Esophagus squamous epithelium (tissue), 5 donors: ENCODE results near the gene NHLH1. TPM values are rescaled to one million over a fixed set of nuclear protein-coding genes. Genes with fewer than 3 reads are reported as not detected.

Source experiments
- DNase-seq: peaks from one replicate; lab custom pipeline; 2025; lab: John Stamatoyannopoulos, UW
- H3K27ac ChIP-seq, 4 donors: fragments of 200-600 bp; sonication (generic); one replicate each; pipeline ENCODE4 v1.5.1; 2016 to 2019; ENCODE audit warnings: mild to moderate bottlenecking in 1 of 4
- H3K27me3 ChIP-seq, 4 donors: fragments of 200-600 bp; sonication (generic); 1 replicate in 3 of 4; 2 replicates in 1 of 4; pipeline versions ENCODE4 v1.5.1 to v1.6.0; 2017 to 2021; ENCODE audit warnings: antibody characterized with exemption in 1 of 4
- H3K36me3 ChIP-seq, 3 donors: fragments of 200-600 bp; sonication (generic); one replicate each; pipeline ENCODE4 v1.5.1; 2016 to 2019
- H3K4me1 ChIP-seq, 3 donors: fragments of 200-600 bp; sonication (generic); one replicate each; pipeline ENCODE4 v1.5.1; 2017 to 2019
- H3K4me3 ChIP-seq, 4 donors: fragments of 200-600 bp; sonication (generic); 1 replicate in 3 of 4; 2 replicates in 1 of 4; pipeline ENCODE4 v1.5.1; 2016 to 2019; ENCODE audit warnings: mild to moderate bottlenecking in 2 of 4, moderate library complexity in 1 of 4
- H3K9me3 ChIP-seq, 3 donors: fragments of 200-600 bp; sonication (generic); one replicate each; pipeline ENCODE4 v1.5.1; 2016 to 2019
- POLR2A ChIP-seq, 4 donors: fragments of 450-650 bp; IDR thresholded peaks; one replicate each; pipeline ENCODE4 v1.6.1; 2017; ENCODE audit warnings: antibody characterized with exemption in 4 of 4, mild to moderate bottlenecking in 4 of 4, moderate library complexity in 3 of 4
- WGBS, 2 donors: methylation state at CpG; one replicate each; pipeline ENCODE4 v1.1.5; 2018; 5-methylcytosine and 5-hydroxymethylcytosine counted together
- intact Hi-C: fragments of 100-400 bp; cut with DNase I; formaldehyde crosslinking; loops from one replicate; pipeline ENCODE4 v1.15.0; 2022
- total RNA-seq, 4 donors: library from RNA; depleted of rRNA; stranded (reverse); fragments of >200 nt; gene quantifications; one replicate each; pipeline ENCODE4 v1.1.0, GENCODE V29; 2016
- TF ChIP-seq, protein P1 (sequence below), 6 experiments: fragments of 450-650 bp in 4 of 6; fragments of 200-600 bp in 2 of 6; sonication (generic) in 2 of 6; IDR thresholded peaks; one replicate each; pipeline ENCODE4 v1.5.1; 2016 to 2019; ENCODE audit warnings: antibody characterized with exemption in 6 of 6, mild to moderate bottlenecking in 4 of 6, moderate library complexity in 4 of 6
- donor health status: DM: yes; HTN: yes; CAD: no.

Gene NHLH1
- total RNA-seq, 4 donors from 2014 or later, result 0.19 TPM; not detected in 3

DNA sequence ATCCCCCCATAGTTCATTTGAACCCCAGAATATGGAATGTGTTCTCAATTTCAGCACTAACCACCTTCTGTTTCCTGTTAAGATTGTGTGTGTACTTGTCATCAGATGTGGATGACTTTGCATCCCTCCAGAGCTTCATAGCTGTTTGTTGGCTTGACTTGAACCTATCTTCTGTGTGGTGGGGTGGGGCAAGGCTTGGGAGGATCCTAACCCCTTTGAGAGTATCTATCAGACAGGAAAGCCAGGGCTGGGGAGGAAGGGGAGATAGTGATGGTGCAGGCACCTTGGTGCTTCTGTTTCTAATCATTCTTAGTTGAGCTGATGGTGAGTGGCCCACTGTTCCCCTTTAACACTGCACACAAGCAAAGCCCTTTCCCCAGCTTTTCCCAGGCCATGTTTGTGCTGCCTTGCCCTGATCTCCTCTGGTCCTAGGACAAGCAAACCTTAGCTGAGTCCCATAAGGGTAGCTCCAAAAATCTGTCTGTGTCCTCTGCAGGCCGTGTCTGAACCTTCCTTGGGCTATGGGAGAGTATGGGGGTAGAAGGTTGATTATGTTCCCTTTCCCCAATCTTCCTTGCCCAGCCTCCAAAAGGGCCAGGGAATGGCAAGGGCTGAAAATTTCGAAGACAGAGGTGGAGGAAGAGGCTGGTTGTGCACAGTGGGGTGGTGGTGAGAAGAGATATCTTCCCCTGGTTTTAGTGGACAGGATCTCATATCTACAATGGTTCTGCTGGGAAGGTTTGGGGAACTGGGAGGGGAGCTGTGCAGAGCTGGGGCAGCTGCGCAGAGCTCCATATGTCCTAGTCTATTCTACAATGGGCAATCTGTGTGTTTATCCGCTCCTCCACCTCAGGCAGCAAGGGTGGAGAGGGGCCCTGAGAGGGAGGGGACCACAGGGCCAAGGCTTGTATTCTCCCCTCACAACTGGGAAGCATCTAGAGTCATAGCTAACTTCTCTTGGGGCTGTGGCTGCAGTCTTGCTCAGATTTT lies 1.4 kb downstream of the NHLH1 start:
- intact Hi-C loops, result no loop called here
- 79 to 84% methylated on average over 3 of the region's 4 CpGs for WGBS, 2 donors
- Histone ChIP-seq H3K4me3 (no peak overlapping the region), H3K27ac (no peak overlapping the region), H3K36me3 (no peaks in the 10 kb centered on the region), H3K27me3 (peaks cover 0 to 30% (median 0%) of the 10 kb centered on the region in 4 donors), H3K4me1 (no peaks in the 10 kb centered on the region), H3K9me3 (no peaks in the 10 kb centered on the region)
- TF ChIP-seq POLR2A (IDR thresholded peaks at IDR 0.05), result no peak
- TF ChIP-seq, protein P1, sequence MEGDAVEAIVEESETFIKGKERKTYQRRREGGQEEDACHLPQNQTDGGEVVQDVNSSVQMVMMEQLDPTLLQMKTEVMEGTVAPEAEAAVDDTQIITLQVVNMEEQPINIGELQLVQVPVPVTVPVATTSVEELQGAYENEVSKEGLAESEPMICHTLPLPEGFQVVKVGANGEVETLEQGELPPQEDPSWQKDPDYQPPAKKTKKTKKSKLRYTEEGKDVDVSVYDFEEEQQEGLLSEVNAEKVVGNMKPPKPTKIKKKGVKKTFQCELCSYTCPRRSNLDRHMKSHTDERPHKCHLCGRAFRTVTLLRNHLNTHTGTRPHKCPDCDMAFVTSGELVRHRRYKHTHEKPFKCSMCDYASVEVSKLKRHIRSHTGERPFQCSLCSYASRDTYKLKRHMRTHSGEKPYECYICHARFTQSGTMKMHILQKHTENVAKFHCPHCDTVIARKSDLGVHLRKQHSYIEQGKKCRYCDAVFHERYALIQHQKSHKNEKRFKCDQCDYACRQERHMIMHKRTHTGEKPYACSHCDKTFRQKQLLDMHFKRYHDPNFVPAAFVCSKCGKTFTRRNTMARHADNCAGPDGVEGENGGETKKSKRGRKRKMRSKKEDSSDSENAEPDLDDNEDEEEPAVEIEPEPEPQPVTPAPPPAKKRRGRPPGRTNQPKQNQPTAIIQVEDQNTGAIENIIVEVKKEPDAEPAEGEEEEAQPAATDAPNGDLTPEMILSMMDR (IDR thresholded peaks at IDR 0.05), result no peak
- no peak for DNase-seq

DNA sequence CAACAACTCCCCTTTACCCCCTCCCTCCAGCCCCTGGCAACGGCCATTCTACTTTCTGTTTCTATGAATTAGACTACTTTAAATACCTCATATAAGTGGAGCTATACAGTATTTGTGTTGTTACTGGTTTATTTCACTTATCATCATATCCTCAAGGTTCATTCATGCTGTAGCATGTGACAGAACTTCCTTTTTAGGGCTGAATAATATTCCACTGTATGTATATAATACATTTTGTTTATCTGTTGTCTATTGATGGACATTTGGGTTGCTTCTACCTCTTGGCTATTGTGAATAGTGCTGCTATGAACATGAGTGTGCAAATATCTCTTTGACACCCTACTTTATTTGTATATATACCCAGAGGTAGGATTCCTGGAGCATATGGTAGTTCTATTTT lies 2.2 kb downstream of the NHLH1 start:
- Histone ChIP-seq H3K27me3 (peaks cover 0 to 30% (median 0%) of the 10 kb centered on the region in 4 donors), H3K27ac (no peak overlapping the region), H3K36me3 (no peaks in the 10 kb centered on the region), H3K9me3 (no peaks in the 10 kb centered on the region), H3K4me1 (no peaks in the 10 kb centered on the region), H3K4me3 (no peak overlapping the region)
- TF ChIP-seq, protein P1 (IDR thresholded peaks at IDR 0.05), result no peak
- TF ChIP-seq POLR2A (IDR thresholded peaks at IDR 0.05), result no peak
- no peak for DNase-seq
- intact Hi-C loops, result no loop called here
- 70 to 72% methylated on average over 1 of the region's 1 CpG for WGBS, 2 donors

DNA sequence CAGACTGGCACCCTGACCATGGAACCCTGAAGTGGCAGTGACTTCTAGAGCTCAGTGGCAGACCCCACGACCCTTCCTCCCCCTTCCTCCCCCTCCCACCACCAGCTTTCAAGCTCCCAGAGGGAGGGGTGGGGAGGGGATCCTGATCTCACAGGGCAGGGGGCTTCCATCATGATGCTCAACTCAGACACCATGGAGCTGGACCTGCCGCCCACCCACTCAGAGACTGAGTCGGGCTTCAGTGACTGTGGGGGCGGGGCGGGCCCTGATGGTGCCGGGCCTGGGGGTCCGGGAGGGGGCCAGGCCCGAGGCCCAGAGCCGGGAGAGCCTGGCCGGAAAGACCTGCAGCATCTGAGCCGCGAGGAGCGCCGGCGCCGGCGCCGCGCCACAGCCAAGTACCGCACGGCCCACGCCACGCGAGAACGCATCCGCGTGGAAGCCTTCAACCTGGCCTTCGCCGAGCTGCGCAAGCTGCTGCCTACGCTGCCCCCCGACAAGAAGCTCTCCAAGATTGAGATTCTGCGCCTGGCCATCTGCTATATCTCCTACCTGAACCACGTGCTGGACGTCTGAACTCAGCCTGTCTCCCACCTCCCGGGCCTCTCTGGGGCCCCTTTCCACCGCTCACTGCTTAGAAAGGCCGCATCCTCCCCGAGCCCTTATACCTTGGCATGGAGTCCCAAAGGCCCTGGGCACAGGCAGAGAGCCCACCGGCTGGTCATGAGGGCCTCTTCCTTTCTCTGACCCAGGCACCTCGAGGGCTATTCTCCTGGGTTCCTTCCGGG lies 3.9 kb downstream of the NHLH1 start:
- peaks cover 0 to 30% (median 0%) of the 10 kb centered on the region in 4 donors for H3K27me3 ChIP-seq
- H3K36me3 ChIP-seq, result no peaks in the 10 kb centered on the region
- H3K4me3 ChIP-seq, result no peak overlapping the region
- no peak for TF ChIP-seq POLR2A (IDR thresholded peaks at IDR 0.05)
- TF ChIP-seq, protein P1 (IDR thresholded peaks at IDR 0.05), result no peak
- 87 to 90% methylated on average over 21 to 32 of the region's 42 CpGs for WGBS, 2 donors
- no peaks in the 10 kb centered on the region for H3K9me3 ChIP-seq
- intact Hi-C loops, result no loop called here
- DNase-seq, result no peak
- H3K4me1 ChIP-seq, result peaks cover 0 to 15% (median 3%) of the 10 kb centered on the region in 3 donors
- H3K27ac ChIP-seq, result no peak overlapping the region

DNA sequence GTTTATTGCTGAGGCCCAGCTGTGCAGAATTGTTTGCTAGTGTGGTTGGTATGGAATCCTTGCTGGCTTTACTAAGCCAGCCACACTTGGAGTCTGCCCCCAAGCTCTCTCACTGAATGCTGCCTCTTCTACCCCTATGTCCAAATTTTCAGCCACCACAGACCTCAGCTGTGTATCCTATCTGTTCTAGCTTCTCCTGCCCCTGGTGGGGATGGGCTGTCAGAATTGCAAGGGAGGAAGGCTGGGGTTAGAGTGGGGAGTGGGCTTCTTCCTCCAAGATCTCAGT lies 4.4 kb downstream of the NHLH1 start:
- H3K9me3 ChIP-seq, result no peaks in the 10 kb centered on the region
- H3K4me1 ChIP-seq, result peaks cover 0 to 20% (median 3%) of the 10 kb centered on the region in 3 donors
- peaks cover 0 to 30% (median 0%) of the 10 kb centered on the region in 4 donors for H3K27me3 ChIP-seq
- no peak overlapping the region for H3K4me3 ChIP-seq
- H3K27ac ChIP-seq, result no peak overlapping the region
- intact Hi-C loops, result no loop called here
- H3K36me3 ChIP-seq, result no peaks in the 10 kb centered on the region
- DNase-seq, result no peak
- TF ChIP-seq POLR2A (IDR thresholded peaks at IDR 0.05), result no peak

DNA sequence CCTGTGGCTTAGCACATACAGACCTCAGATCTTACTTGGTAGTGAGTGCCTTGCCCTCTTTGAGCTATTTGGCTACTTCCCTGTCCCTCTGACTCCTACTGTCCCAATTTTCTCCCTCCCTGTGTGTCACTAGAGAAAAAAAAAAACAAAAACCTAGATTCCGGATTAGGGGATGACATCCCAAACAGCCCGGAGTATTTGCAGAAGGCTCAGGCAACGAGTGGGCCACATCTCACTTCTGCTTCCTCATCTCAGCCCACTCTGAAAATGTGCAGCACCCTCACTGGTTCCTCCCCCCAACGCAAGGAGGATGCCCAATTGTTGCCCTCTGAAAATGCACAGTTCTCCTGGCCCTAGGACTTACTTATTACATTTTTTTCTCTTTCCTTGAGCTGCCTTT lies 4.9 kb downstream of the NHLH1 start:
- H3K36me3 ChIP-seq, result no peaks in the 10 kb centered on the region
- no peaks in the 10 kb centered on the region for H3K9me3 ChIP-seq
- intact Hi-C loops, result no loop called here
- 71 to 87% methylated on average over 4 of the region's 4 CpGs for WGBS, 2 donors
- no peak overlapping the region for H3K27ac ChIP-seq
- peaks cover 0 to 27% (median 0%) of the 10 kb centered on the region in 4 donors for H3K27me3 ChIP-seq
- H3K4me3 ChIP-seq, result no peak overlapping the region
- TF ChIP-seq, protein P1 (IDR thresholded peaks at IDR 0.05), result no peak
- no peak for TF ChIP-seq POLR2A (IDR thresholded peaks at IDR 0.05)
- H3K4me1 ChIP-seq, result peaks cover 0 to 25% (median 3%) of the 10 kb centered on the region in 3 donors
- no peak for DNase-seq
